ENCODE measurements around the gene TEX13A. TPM values are rescaled to one million over a fixed set of nuclear protein-coding genes. Genes with fewer than 3 reads are reported as not detected.

TEX13A gene
- total RNA-seq, 4 donors from 2014 or later: not detected

- DNase-seq (ENCODE audit: low spot score in 2 of 2): no peak
- intact Hi-C loops (cut with DNase I; ENCODE audit: low total_unique reads): no loop called here
- WGBS, 2 donors: 74 to 80% methylated on average over 5 of the region's 5 CpGs
- no peak overlapping the region for H3K4me3 ChIP-seq (ENCODE audit: low read depth, poor library complexity, severe bottlenecking)
- TF ChIP-seq POLR2A (IDR thresholded peaks at IDR 0.05) (no peak), CTCF (IDR thresholded peaks at IDR 0.05) (no peak)
These were observed 6.0 kb upstream of the TEX13A start for GRCh38 chrX:105226499-105226898.

DNA sequence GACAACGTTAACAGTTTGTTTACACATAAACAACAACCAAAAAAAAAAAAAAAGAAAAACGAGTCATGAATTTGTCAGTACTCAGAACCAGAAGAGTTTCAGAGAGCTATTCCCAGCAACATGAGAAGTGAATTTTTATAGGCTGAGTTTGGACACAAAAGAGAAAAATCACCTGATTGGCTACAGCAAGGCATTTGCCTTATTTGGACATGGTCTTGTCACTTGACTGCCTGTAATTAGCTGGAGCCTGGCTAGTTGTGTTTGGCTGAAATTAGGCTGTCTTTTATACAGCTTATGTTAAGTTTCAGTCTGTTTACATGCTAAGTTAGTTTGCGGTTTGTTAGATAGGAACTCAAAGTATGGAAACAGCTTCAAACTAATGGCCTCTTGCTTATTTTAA is 880 bp upstream of the TEX13A start:
- H3K4me3 ChIP-seq (ENCODE audit: low read depth, poor library complexity, severe bottlenecking): no peak overlapping the region
- WGBS, 2 donors: 58 to 67% methylated on average over 3 of the region's 3 CpGs
- intact Hi-C loops (cut with DNase I; ENCODE audit: low total_unique reads): no loop called here
- TF ChIP-seq CTCF (IDR thresholded peaks at IDR 0.05): no peak
- no peak for TF ChIP-seq POLR2A (IDR thresholded peaks at IDR 0.05)
- no peak for DNase-seq (ENCODE audit: low spot score in 2 of 2)

GRCh38 chrX:105219454-105220401 is 766 bp downstream of the TEX13A start:
- 90 to 95% methylated on average over 23 to 26 of the region's 26 CpGs for WGBS, 2 donors
- no peak for DNase-seq (ENCODE audit: low spot score in 2 of 2)
- H3K4me3 ChIP-seq (ENCODE audit: low read depth, poor library complexity, severe bottlenecking): no peak overlapping the region
- no peak for TF ChIP-seq POLR2A (IDR thresholded peaks at IDR 0.05)
- no peak for TF ChIP-seq CTCF (IDR thresholded peaks at IDR 0.05)
- intact Hi-C loops (cut with DNase I; ENCODE audit: low total_unique reads): no loop called here

- TF ChIP-seq CTCF (IDR thresholded peaks at IDR 0.05) (no peak), POLR2A (IDR thresholded peaks at IDR 0.05) (no peak)
- 69 to 88% methylated on average over 3 of the region's 3 CpGs for WGBS, 2 donors
- no peak for DNase-seq (ENCODE audit: low spot score in 2 of 2)
- intact Hi-C loops (cut with DNase I; ENCODE audit: low total_unique reads): no loop called here
- no peak overlapping the region for H3K4me3 ChIP-seq (ENCODE audit: low read depth, poor library complexity, severe bottlenecking)
These were observed 9.4 kb downstream of the TEX13A start for GRCh38 chrX:105211066-105211575.

- intact Hi-C loops (cut with DNase I; ENCODE audit: low total_unique reads): no loop called here
- no peak for TF ChIP-seq CTCF (IDR thresholded peaks at IDR 0.05)
- TF ChIP-seq POLR2A (IDR thresholded peaks at IDR 0.05): no peak
- no peak overlapping the region for H3K4me3 ChIP-seq (ENCODE audit: low read depth, poor library complexity, severe bottlenecking)
- 69 to 90% methylated on average over 2 of the region's 2 CpGs for WGBS, 2 donors
- no peak for DNase-seq (ENCODE audit: low spot score in 2 of 2)
These were observed 10.2 kb downstream of the TEX13A start for GRCh38 chrX:105210258-105210657.
